A549 (cell line): ENCODE results near the gene KCTD3. TPM values are rescaled to one million over a fixed set of nuclear protein-coding genes. Genes with fewer than 3 reads are reported as not detected.

Experiments used
- ATAC-seq, 2 experiments: fragments of 200-7000 bp in 1 of 2; fragments of >200 bp in 1 of 2; cut with Nextera tagmentation in 1 of 2; cut with Tn5 transposase in 1 of 2; 3 replicates each; pipeline versions ENCODE4 v1.8.0 to v1.9.1; 2018 to 2020; ENCODE audit warnings: mild to moderate bottlenecking in 1 of 2, moderate library complexity in 1 of 2
- CTCF ChIA-PET: fragments of 300-600 bp; sonication (Branson Sonifier 250); formaldehyde crosslinking; extraction: SDS; loops from one replicate; lab custom pipeline; 2021; ENCODE audit warnings: antibody characterized with exemption, inconsistent platforms; lab: Yijun Ruan, JAX
- POLR2A ChIA-PET: fragments of 350-600 bp; formaldehyde crosslinking; extraction: SDS; loops from one replicate; lab custom pipeline; 2021; ENCODE audit warnings: antibody characterized with exemption, inconsistent platforms; lab: Yijun Ruan, JAX
- DNase-seq, 2 experiments: peaks; one replicate each; pipeline versions ENCODE4 v3.0.0 to v3.0.0-alpha.2; 2011 to 2016; ENCODE audit warnings: low read depth in 1 of 2, low spot score in 1 of 2
- FAIRE-seq: peaks from 2 replicates; lab custom pipeline; 2011; peaks lifted over from hg19 to GRCh38; lab: Jason Lieb, UNC
- H3K27ac ChIP-seq, 2 experiments: fragments of >200 bp; sonication (Bioruptor Twin); formaldehyde crosslinking; 3 replicates each; pipeline ENCODE4 v1.5.1; 2016 to 2017
- H3K4me1 ChIP-seq: fragments of >200 bp; sonication (Bioruptor Twin); formaldehyde crosslinking; 3 replicates; pipeline ENCODE4 v1.6.1; 2016
- H3K4me2 ChIP-seq: fragments of >200 bp; sonication (Bioruptor Twin); formaldehyde crosslinking; 3 replicates; pipeline ENCODE4 v1.6.1; 2016
- H3K4me3 ChIP-seq: fragments of >200 bp; sonication (Bioruptor Twin); formaldehyde crosslinking; 3 replicates; pipeline ENCODE4 v1.5.1; 2016
- H3K9me3 ChIP-seq: fragments of >200 bp; sonication (Bioruptor Twin); formaldehyde crosslinking; 3 replicates; pipeline ENCODE4 v1.6.1; 2016
- ATOH8 ChIP-seq: fragments of 250-450 bp; sonication (Bioruptor Pico); IDR thresholded peaks from 2 replicates; pipeline ENCODE4 v1.5.0; 2020; ENCODE audit warnings: low read depth, mild to moderate bottlenecking, moderate library complexity
- CBX8 ChIP-seq: fragments of 200-600 bp; sonication (generic); IDR thresholded peaks from 2 replicates; pipeline ENCODE4 v1.6.1; 2016
- CEBPB ChIP-seq, 2 experiments: fragments of >200 bp in 1 of 2; sonication (Bioruptor Twin) in 1 of 2; formaldehyde crosslinking in 1 of 2; IDR thresholded peaks; 2 replicates each; pipeline ENCODE4 v1.6.1; 2012 to 2016
- E2F6 ChIP-seq: IDR thresholded peaks from 2 replicates; pipeline ENCODE4 v1.6.1; 2012; ENCODE audit warnings: low read depth, borderline replicate concordance
- EHF ChIP-seq: fragments of 250-450 bp; sonication (Bioruptor Pico); IDR thresholded peaks from 2 replicates; pipeline ENCODE4 v1.5.0; 2020; ENCODE audit warnings: mild to moderate bottlenecking
- EHMT2 ChIP-seq: fragments of 200-600 bp; sonication (generic); IDR thresholded peaks from 2 replicates; pipeline ENCODE4 v1.6.1; 2016; ENCODE audit warnings: antibody characterized with exemption, low read depth, mild to moderate bottlenecking, moderate library complexity
- ESRRA ChIP-seq: fragments of 150-350 bp; IDR thresholded peaks from 2 replicates; pipeline ENCODE4 v1.6.1; 2014; ENCODE audit warnings: mild to moderate bottlenecking, low read length, borderline replicate concordance
- FOSB ChIP-seq: fragments of 250-450 bp; sonication (Bioruptor Pico); IDR thresholded peaks from 2 replicates; pipeline ENCODE4 v1.5.0; 2020; ENCODE audit warnings: mild to moderate bottlenecking, moderate library complexity
- HES2 ChIP-seq: fragments of >200 bp; sonication (Bioruptor Twin); formaldehyde crosslinking; IDR thresholded peaks from 2 replicates; pipeline ENCODE4 v1.6.1; 2016
- HMGXB4 ChIP-seq: fragments of 250-450 bp; sonication (Bioruptor Pico); IDR thresholded peaks from 2 replicates; pipeline ENCODE4 v1.5.0; 2021; ENCODE audit warnings: mild to moderate bottlenecking, moderate library complexity, borderline replicate concordance
- JUNB ChIP-seq: fragments of >200 bp; sonication (Bioruptor Twin); formaldehyde crosslinking; IDR thresholded peaks from 2 replicates; pipeline ENCODE4 v1.6.1; 2016
- KDM5A ChIP-seq: fragments of 200-600 bp; sonication (generic); IDR thresholded peaks from 2 replicates; pipeline ENCODE4 v1.6.1; 2016; ENCODE audit warnings: antibody characterized with exemption, mild to moderate bottlenecking
- MAFK ChIP-seq: fragments of 450-650 bp; IDR thresholded peaks from 2 replicates; pipeline ENCODE4 v1.6.1; 2014; ENCODE audit not compliant: partially characterized antibody
- MAZ ChIP-seq: fragments of 150-350 bp; IDR thresholded peaks from 2 replicates; pipeline ENCODE4 v1.6.1; 2014; ENCODE audit warnings: antibody characterized with exemption, low read depth, low read length, borderline replicate concordance
- NR3C1 ChIP-seq: fragments of >200 bp; sonication (Bioruptor Twin); formaldehyde crosslinking; IDR thresholded peaks from 3 replicates; pipeline ENCODE4 v1.6.1; 2017
- PHF8 ChIP-seq: fragments of 200-600 bp; sonication (generic); IDR thresholded peaks from 2 replicates; pipeline ENCODE4 v1.6.1; 2016; ENCODE audit warnings: low read depth, mild to moderate bottlenecking, antibody characterized with exemption, moderate library complexity, borderline replicate concordance
- RAD21 ChIP-seq, 2 experiments: fragments of >200 bp in 1 of 2; sonication (Bioruptor Twin) in 1 of 2; formaldehyde crosslinking in 1 of 2; IDR thresholded peaks in 1 of 2; conservative IDR thresholded peaks in 1 of 2; 2 replicates in 1 of 2; 3 replicates in 1 of 2; pipeline ENCODE4 v1.6.1; 2012 to 2018; ENCODE audit warnings: inconsistent platforms in 1 of 2
- RARB ChIP-seq: fragments of 250-450 bp; sonication (Bioruptor Pico); IDR thresholded peaks from 2 replicates; pipeline ENCODE4 v1.8.0; 2021; ENCODE audit warnings: mild to moderate bottlenecking, moderate library complexity
- RCOR1 ChIP-seq: fragments of 150-350 bp; IDR thresholded peaks from 2 replicates; pipeline ENCODE4 v1.6.1; 2014; ENCODE audit warnings: antibody characterized with exemption, low read length, low read depth
- RNF2 ChIP-seq: fragments of 200-600 bp; sonication (generic); IDR thresholded peaks from 2 replicates; pipeline ENCODE4 v1.6.1; 2016; ENCODE audit warnings: low read depth, mild to moderate bottlenecking, antibody characterized with exemption, moderate library complexity, borderline replicate concordance
- SMC3 ChIP-seq: fragments of >200 bp; sonication (Bioruptor Twin); formaldehyde crosslinking; IDR thresholded peaks from 3 replicates; pipeline ENCODE4 v1.6.1; 2018; ENCODE audit warnings: inconsistent platforms
- TP53 ChIP-seq: fragments of 250-450 bp; sonication (Bioruptor Pico); IDR thresholded peaks from 2 replicates; pipeline ENCODE4 v1.5.0; 2021; ENCODE audit warnings: mild to moderate bottlenecking, moderate library complexity
- ZNF302 ChIP-seq: fragments of 250-450 bp; sonication (Bioruptor Pico); IDR thresholded peaks from 2 replicates; pipeline ENCODE4 v1.9.0; 2021; ENCODE audit warnings: inconsistent platforms, mild to moderate bottlenecking, moderate library complexity
- ZSCAN20 ChIP-seq: fragments of 250-450 bp; sonication (Bioruptor Pico); IDR thresholded peaks from 2 replicates; pipeline ENCODE4 v1.8.0; 2022; ENCODE audit warnings: mild to moderate bottlenecking, moderate library complexity
- WGBS: methylation state at CpG from one replicate; pipeline ENCODE4 v1.1.6; 2017; ENCODE audit errors: missing lambda C conversion rate; 5-methylcytosine and 5-hydroxymethylcytosine counted together
- polyA plus RNA-seq, 4 experiments: library from polyadenylated mRNA; depleted of rRNA in 3 of 4; stranded (reverse); fragments of >200 nt; fragmentation: RNase III in 1 of 4; extraction: RNeasy Plus Mini Kit Qiagen cat#74134 plus additional on column Dnase treatment in 1 of 4; gene quantifications; 2 replicates in 3 of 4; 3 replicates in 1 of 4; pipeline ENCODE4 v1.2.3, GENCODE V29; 2011 to 2017

KCTD3 gene
- polyA plus RNA-seq, 2 of the 4 experiments (the other 2 are of a cell fraction) = 33.0 to 69.4 TPM

- Histone ChIP-seq H3K4me1 (no peaks in the 10 kb centered on the region), H3K9me3 (no peaks in the 10 kb centered on the region), H3K27ac (no peak overlapping the region), H3K4me2 (no peak overlapping the region), H3K4me3 (no peak overlapping the region)
- ATAC-seq (no peak), DNase-seq (no peak), FAIRE-seq (no peak)
- no peak for TF ChIP-seq CBX8
- TF ChIP-seq ZNF302 (CRISPR knock-in tag) = no peak
- TF ChIP-seq FOSB (CRISPR knock-in tag) = no peak
- TF ChIP-seq KDM5A = no peak
- no peak for TF ChIP-seq EHMT2
- TF ChIP-seq JUNB = no peak
- no peak for TF ChIP-seq PHF8
- no peak for TF ChIP-seq HES2
- no peak for TF ChIP-seq ESRRA
- no peak for TF ChIP-seq RAD21 (conservative IDR thresholded peaks at IDR 0.05 in 1 of 2, IDR thresholded peaks at IDR 0.05 in 1 of 2)
- WGBS = 67% methylated on average over 3 of the region's 3 CpGs
- CTCF ChIA-PET = no interaction called here
- POLR2A ChIA-PET = no interaction called here
These were observed 45.3 kb downstream of the KCTD3 start for GRCh38 chr1:215612391-215612790.

GRCh38 chr1:215617979-215618378 lies 50.9 kb downstream of the KCTD3 start:
- 96% methylated on average over 1 of the region's 1 CpG for WGBS
- no peak overlapping the region for H3K27ac ChIP-seq
- H3K4me3 ChIP-seq = no peak overlapping the region
- ChIA-PET POLR2A (no interaction called here), CTCF (no interaction called here)
- FAIRE-seq = no peak
- DNase-seq = no peak
- H3K4me2 ChIP-seq = no peak overlapping the region
- H3K9me3 ChIP-seq = no peaks in the 10 kb centered on the region
- no peaks in the 10 kb centered on the region for H3K4me1 ChIP-seq
- TF ChIP-seq MAFK = no peak
- TF ChIP-seq, all 56 proteins: peak for 0
- no peak for ATAC-seq

GRCh38 chr1:215623162-215623561 lies 56.1 kb downstream of the KCTD3 start:
- ATAC-seq (no peak), DNase-seq (no peak), FAIRE-seq (no peak)
- Histone ChIP-seq H3K4me3 (no peak overlapping the region), H3K9me3 (no peaks in the 10 kb centered on the region), H3K4me1 (no peaks in the 10 kb centered on the region), H3K4me2 (no peak overlapping the region), H3K27ac (no peak overlapping the region)
- POLR2A ChIA-PET = no interaction called here
- TF ChIP-seq ZSCAN20 (CRISPR knock-in tag) (no peak), ATOH8 (CRISPR knock-in tag) (no peak), HMGXB4 (CRISPR knock-in tag) (no peak), RCOR1 (no peak), TP53 (no peak), NR3C1 (no peak), EHF (no peak), MAZ (no peak), RAD21 (conservative IDR thresholded peaks at IDR 0.05 in 1 of 2, IDR thresholded peaks at IDR 0.05 in 1 of 2) (no peak), SMC3 (no peak)
- CTCF ChIA-PET = interaction anchor here (1.3 kb wide), 1 partner anchor 16 kb away, joined by 5 read pairs; no protein-coding TSS in a partner anchor
- WGBS = 91% methylated on average over 4 of the region's 4 CpGs

GRCh38 chr1:215625949-215626348 lies 58.8 kb downstream of the KCTD3 start:
- FAIRE-seq = no peak
- ChIA-PET POLR2A (no interaction called here), CTCF (no interaction called here)
- no peak overlapping the region for H3K4me3 ChIP-seq
- ATAC-seq = no peak
- TF ChIP-seq E2F6 = no peak
- TF ChIP-seq RARB = no peak
- no peak for TF ChIP-seq RAD21 (conservative IDR thresholded peaks at IDR 0.05 in 1 of 2, IDR thresholded peaks at IDR 0.05 in 1 of 2)
- TF ChIP-seq CEBPB (IDR thresholded peaks at IDR 0.05) = no peak
- TF ChIP-seq RNF2 = no peak
- TF ChIP-seq HMGXB4 (CRISPR knock-in tag) = no peak
- no peak for TF ChIP-seq TP53
- TF ChIP-seq, all 56 proteins: peak for 0
- no peak overlapping the region for H3K27ac ChIP-seq
- H3K4me2 ChIP-seq = no peak overlapping the region
- no peaks in the 10 kb centered on the region for H3K9me3 ChIP-seq
- DNase-seq = no peak
- H3K4me1 ChIP-seq = no peaks in the 10 kb centered on the region
